Activated CD4-positive, alpha-beta T cell treated with anti-CD3 and anti-CD28 coated beads, Interleukin-2, amount 50 U/mL, for 4 hours (primary cell): ENCODE data around the gene MZF1.
"Not testable (repeated sequence)": the region's sequence is repeated elsewhere in the genome, so short reads cannot be mapped to it uniquely, and the experiment has no call there.

Experiments
- DNase-seq, 2 experiments: peaks; one replicate each; pipeline ENCODE4 v3.0.0-alpha.2; 2020

MZF1 gene

GRCh38 chr19:58554494-58555368, 18.4 kb downstream of the MZF1 start, which contains the start of gene CHMP2A:
Gene CHMP2A, minus strand, starts transcription at chr19:58555105. Its CDS starts 893 bp downstream, at chr19:58554212.
- peak; percentile 96 for DNase-seq

- no peak for DNase-seq
Measured at GRCh38 chr19:58553799-58554493, 19.2 kb downstream of the MZF1 start.

- no peak for DNase-seq
Measured at GRCh38 chr19:58552655-58553054, 20.5 kb downstream of the MZF1 start.

DNA sequence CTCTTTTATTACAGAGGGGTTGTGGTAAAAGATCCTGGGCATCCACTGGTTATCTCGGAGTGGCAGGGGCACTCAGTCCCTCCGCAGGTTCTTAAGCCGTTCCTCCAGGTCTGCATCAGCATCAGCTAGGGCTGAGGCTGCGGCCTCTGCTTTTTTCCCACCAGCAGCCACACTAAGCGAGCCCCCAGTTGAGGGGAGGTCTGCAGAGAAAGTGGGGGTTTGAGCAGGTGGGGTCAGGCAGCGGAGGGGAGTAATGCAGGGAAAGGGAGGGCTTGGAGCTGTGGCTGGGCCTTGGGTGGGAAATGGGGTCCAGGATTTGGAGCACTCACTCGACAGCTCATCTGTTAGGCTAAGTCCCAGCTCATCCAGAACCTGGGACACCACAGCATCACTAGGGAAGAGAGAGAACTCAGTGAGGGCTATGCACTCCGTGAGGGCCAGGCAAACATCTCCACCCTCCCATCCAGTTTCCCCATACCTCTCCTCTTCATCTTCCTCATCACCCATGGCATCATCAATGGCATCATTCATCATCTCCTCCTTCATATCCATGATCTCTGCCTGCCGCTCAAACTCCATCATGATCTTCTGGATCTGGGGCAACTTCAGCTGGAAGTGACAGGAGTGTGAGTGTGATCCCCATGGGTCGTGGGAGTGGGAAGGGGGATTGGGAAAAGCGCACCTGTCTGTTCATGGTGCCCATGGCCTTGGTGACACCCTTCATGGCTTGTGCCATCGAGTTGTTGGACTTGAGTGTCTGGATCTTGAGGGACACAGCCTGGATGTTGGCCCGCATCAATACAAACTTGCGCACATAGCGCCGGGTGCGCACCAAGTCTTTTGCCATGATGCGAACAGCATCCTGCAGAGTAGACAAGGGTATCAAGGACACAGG, 21.3 kb downstream of the MZF1 start:
- DNase-seq: no peak

DNA sequence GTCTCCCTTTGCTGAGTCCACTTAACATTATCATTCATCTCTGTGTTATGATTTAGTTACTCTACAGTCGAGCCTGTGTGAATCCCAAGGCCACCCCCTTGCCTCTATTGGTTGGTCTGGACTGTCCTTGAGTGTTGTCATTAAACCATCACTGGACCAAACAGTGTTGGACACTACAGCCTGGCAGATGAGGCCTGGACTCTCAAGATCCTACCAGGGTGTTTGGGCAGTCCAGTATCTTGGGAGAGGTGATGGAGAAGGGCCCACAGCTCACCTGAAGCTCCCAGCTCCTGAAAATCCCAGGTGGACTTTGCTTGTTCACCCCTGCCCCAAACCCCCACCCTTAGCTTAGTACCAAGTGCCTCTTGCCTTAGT, 22.0 kb downstream of the MZF1 start:
- DNase-seq: no peak

- DNase-seq: no peak
Measured at GRCh38 chr19:58550362-58551122, 22.6 kb downstream of the MZF1 start.

DNA sequence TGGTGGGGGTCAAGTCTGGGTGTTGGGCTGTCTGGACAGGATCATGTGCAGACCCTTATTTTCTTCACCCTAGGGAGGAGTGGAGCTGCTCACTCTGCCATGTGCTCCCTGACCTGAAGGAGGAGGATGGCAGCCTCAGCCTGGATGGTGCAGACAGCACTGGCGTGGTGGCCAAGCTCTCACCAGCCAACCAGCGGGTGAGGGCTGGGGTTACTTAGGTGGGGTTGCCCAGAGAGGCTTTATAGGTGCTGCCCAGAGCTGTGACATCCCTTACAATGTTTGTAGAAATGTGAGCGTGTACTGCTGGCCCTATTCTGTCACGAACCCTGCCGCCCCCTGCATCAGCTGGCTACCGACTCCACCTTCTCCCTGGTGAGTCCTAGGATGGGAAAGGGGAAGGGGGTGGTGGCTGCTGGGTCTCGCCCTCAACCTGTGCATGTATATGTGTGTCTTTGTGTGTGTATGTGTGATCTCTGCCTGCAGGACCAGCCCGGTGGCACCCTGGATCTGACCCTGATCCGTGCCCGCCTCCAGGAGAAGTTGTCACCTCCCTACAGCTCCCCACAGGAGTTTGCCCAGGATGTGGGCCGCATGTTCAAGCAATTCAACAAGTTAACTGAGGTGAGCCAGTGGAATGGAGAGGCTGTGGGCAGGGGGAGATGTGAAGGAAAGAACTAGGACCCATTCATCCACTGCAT, 23.3 kb downstream of the MZF1 start:
- DNase-seq: no peak

- DNase-seq: no peak
Measured at GRCh38 chr19:58548859-58549663, 24.1 kb downstream of the MZF1 start.

- DNase-seq: no peak
Measured at GRCh38 chr19:58547323-58548312, 25.5 kb downstream of the MZF1 start.

- DNase-seq: no peak
Measured at GRCh38 chr19:58546019-58546530, 27.1 kb downstream of the MZF1 start.

DNA sequence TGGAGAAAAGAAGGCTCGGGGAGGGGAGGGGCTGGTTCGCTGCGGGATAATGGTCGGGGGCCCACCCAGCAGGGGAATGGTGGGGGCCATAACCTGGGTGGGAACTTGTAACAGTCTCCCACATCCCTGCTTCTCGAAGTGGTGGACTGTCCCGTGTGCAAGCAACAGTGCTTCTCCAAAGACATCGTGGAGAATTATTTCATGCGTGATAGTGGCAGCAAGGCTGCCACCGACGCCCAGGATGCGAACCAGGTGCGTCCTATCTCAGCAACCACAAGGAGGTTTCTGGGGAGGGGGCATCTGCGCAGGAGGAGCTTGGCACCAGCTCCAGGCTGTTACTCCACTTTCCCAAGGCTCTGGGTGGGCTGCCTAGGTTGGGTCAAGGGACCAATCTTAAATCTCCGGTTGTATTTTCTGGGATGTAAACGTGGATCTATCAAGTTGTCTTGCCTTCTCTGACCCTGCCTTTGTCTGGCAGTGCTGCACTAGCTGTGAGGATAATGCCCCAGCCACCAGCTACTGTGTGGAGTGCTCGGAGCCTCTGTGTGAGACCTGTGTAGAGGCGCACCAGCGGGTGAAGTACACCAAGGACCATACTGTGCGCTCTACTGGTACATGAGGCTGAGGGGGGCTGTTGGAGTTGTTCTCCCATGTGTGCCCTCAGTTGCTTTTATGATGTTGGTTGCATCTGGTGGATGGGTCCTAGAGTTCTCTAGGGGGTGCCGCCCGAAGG, 27.7 kb downstream of the MZF1 start:
- no peak for DNase-seq

DNA sequence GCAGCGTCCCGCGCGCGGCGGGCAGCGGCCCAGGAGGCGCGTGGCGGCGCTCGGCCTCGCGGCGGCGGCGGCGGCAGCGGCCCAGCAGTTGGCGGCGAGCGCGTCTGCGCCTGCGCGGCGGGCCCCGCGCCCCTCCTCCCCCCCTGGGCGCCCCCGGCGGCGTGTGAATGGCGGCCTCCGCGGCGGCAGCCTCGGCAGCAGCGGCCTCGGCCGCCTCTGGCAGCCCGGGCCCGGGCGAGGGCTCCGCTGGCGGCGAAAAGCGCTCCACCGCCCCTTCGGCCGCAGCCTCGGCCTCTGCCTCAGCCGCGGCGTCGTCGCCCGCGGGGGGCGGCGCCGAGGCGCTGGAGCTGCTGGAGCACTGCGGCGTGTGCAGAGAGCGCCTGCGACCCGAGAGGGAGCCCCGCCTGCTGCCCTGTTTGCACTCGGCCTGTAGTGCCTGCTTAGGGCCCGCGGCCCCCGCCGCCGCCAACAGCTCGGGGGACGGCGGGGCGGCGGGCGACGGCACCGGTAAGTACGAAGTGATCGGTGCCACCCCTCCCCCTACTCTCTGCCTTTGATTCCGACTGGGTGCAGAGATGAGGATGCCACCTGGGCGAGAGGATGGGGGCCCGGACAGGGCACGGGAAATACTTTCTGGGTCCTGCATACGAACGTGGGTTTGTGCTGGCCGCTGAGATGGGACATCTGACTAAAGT, 28.4 kb downstream of the MZF1 start:
- DNase-seq: peak; percentile 65 to 67

DNA sequence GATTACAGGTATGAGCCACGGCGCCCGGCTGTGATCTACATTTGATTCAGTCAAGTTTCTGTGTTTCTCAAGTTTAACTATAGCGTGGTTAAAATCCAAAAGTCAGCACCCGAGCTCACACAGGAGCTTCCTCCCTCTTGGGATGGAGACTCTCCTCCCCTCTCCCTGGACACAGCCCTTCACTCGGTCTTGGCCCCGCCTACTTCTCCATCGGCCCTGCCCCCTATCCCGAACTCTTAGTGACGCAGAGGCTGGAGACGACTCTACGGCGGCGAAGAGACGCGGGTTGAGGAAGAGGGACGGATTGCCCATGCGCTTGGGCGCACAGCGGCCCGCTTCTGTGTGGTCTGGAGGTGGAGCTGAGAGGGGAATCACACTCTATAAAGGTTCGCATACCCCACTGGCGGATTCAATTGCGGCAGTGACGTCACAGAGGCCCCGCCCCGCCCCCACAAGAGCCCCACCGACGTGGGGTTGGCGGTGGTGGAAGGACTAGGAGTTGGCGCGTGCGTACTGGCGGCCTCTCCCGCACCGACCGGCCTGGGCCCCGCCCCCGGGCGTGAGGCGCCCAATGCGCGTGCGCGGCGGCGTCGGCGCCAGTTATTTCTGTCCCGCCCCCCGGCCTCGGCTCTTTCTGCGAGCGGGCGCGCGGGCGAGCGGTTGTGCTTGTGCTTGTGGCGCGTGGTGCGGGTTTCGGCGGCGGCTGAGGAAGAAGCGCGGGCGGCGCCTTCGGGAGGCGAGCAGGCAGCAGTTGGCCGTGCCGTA, 29.1 kb downstream of the MZF1 start, which contains the start of gene TRIM28:
TRIM28 (plus strand) TSS at position 239 of the 765 bp plus-strand sequence. CDS start 694 bp downstream, outside the sequence.
- peak; percentile 100 for DNase-seq

DNA sequence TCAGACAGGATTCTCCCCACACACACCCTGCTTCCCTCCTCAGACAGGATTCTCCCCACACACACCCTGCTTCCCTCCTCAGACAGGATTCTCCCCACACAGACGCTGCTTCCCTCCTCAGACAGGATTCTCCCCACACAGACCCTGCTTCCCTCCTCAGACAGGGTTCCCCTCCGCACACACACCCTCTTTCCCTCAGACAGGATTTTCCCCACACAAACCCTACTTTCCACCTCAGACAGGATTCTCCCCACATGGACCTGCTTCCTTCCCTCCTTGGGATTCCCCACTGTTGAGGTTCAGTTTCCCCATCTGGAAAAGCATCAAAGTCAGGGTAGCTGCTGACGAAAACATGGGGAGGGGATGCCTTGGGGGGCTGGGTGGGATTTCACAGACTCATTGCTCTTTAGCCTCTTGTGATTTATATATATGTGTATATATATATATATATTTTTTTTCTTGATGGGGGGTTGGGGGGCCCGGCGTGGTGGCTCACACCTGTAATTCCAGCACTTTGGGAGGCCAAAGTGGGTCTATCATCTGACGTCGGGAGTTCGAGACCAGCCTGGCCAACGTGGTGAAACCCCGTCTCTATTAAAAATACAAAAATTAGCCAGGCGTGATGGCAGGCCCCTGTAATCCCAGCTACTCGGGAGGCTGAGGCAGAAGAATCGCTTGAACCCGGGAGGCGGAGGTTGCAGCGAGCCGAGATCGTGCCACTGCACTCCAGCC, 30.3 kb downstream of the MZF1 start:
- not testable (repeated sequence) for DNase-seq

DNA sequence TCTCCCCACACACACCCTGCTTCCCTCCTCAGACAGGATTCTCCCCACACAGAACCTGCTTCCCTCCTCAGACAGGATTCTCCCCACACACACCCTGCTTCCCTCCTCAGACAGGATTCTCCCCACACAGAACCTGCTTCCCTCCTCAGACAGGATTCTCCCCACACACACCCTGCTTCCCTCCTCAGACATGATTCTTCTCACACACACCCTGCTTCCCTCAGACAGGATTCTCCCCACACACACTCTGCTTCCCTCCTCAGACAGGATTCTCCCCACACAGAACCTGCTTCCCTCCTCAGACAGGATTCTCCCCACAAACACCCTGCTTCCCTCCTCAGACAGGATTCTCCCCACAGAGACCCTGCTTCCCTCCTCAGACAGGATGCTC, 34.0 kb downstream of the MZF1 start:
- not testable (repeated sequence) for DNase-seq
